Kidney capillary endothelial cell (primary cell): ENCODE data around the gene C9orf43.

Source experiments
- DNase-seq: peaks from one replicate; pipeline ENCODE4 v3.0.0-alpha.2; 2018; ENCODE audit warnings: low spot score

C9orf43 gene

GRCh38 chr9:113467183-113467582, 56.6 kb downstream of the C9orf43 start:
- DNase-seq: no peak

GRCh38 chr9:113468716-113469448, 58.3 kb downstream of the C9orf43 start:
- no peak for DNase-seq

GRCh38 chr9:113471143-113471542, 60.6 kb downstream of the C9orf43 start:
- no peak for DNase-seq

- no peak for DNase-seq
These were observed 61.0 kb downstream of the C9orf43 start for GRCh38 chr9:113471566-113471965.

GRCh38 chr9:113472199-113472598, 61.7 kb downstream of the C9orf43 start:
- DNase-seq: no peak

GRCh38 chr9:113474360-113475028, 63.9 kb downstream of the C9orf43 start:
- no peak for DNase-seq

GRCh38 chr9:113475031-113475430, 64.5 kb downstream of the C9orf43 start:
- DNase-seq: no peak

- DNase-seq: no peak
These were observed 65.4 kb downstream of the C9orf43 start for GRCh38 chr9:113475992-113476391.

- DNase-seq: no peak
These were observed 66.0 kb downstream of the C9orf43 start for GRCh38 chr9:113476511-113476916.

- no peak for DNase-seq
These were observed 66.5 kb downstream of the C9orf43 start for GRCh38 chr9:113477058-113477457.

- no peak for DNase-seq
These were observed 67.1 kb downstream of the C9orf43 start for GRCh38 chr9:113477661-113478060.

- no peak for DNase-seq
These were observed 68.7 kb downstream of the C9orf43 start for GRCh38 chr9:113479174-113479621.
